D341Med (cell line): Measurements from ENCODE around the gene RAB34.
A peak's percentile ranks its signal among the peaks of the same experiment; 100 is the strongest.
"Not testable (repeated sequence)": the region's sequence is repeated elsewhere in the genome, so short reads cannot be mapped to it uniquely, and the experiment has no call there.

Experiments used
- DNase-seq: peaks from one replicate; pipeline ENCODE4 v3.0.0; 2012; ENCODE audit warnings: low spot score

The RAB34 gene

GRCh38 chr17:28745786-28746411 is 28.2 kb upstream of the RAB34 start:
- no peak for DNase-seq

GRCh38 chr17:28744972-28745785 is 27.5 kb upstream of the RAB34 start:
- peak; percentile 58 for DNase-seq

- peak; percentile 89 for DNase-seq
Measured at GRCh38 chr17:28744104-28744971, 26.7 kb upstream of the RAB34 start.

GRCh38 chr17:28743243-28744103 is 25.8 kb upstream of the RAB34 start, which contains the start of gene TRAF4:
TSS of gene TRAF4 (plus strand) at chr17:28744011. CDS start at chr17:28744113, 102 bp downstream.
- peak; percentile 98 for DNase-seq

GRCh38 chr17:28741358-28742349 is 24.0 kb upstream of the RAB34 start:
- peak; percentile 28 for DNase-seq

GRCh38 chr17:28740406-28741357 is 23.0 kb upstream of the RAB34 start:
- peak; percentile 12 for DNase-seq

- peak; percentile 3 for DNase-seq
Measured at GRCh38 chr17:28738680-28739384, 21.2 kb upstream of the RAB34 start.

GRCh38 chr17:28737770-28738679 is 20.4 kb upstream of the RAB34 start:
- DNase-seq: peak; percentile 30

- no peak for DNase-seq
Measured at GRCh38 chr17:28737316-28737715, 19.6 kb upstream of the RAB34 start.

GRCh38 chr17:28735913-28736769 is 18.5 kb upstream of the RAB34 start:
- not testable (repeated sequence) for DNase-seq

GRCh38 chr17:28735242-28735722 is 17.6 kb upstream of the RAB34 start:
- no peak for DNase-seq

GRCh38 chr17:28734712-28735241 is 17.1 kb upstream of the RAB34 start:
- DNase-seq: peak; percentile 29

GRCh38 chr17:28733346-28733745 is 15.7 kb upstream of the RAB34 start:
- no peak for DNase-seq

- no peak for DNase-seq
Measured at GRCh38 chr17:28729950-28730330, 12.3 kb upstream of the RAB34 start.

GRCh38 chr17:28728364-28729200 is 10.9 kb upstream of the RAB34 start, which contains the start of gene NEK8:
TSS of gene NEK8 (plus strand) at chr17:28728788. CDS start at chr17:28728814, 26 bp downstream.
- peak; percentile 96 for DNase-seq
